Measurements from ENCODE around the gene GPR68.
"Not testable (repeated sequence)": the region's sequence is repeated elsewhere in the genome, so short reads cannot be mapped to it uniquely, and the experiment has no call there.

GPR68 gene

DNA sequence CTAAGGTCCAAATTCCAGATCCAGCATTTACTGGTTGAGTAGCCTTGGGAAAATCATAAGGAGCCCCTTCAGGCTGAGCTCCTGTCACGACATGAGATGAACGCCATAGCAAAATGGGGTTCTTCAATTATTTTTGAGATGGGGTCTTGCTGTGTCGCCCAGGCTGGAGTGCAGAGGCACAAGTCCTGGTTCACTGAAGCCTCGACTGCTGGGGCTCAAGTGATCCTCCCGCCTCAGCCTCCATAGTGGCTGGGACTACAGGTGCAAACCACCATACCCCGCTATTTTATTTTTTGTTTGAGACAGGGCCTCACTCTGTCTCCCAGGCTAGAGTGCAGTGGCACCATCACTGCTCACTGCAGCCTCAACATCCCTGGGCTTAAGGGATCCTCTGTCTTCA, 25.7 kb upstream of the GPR68 start:
- no peak overlapping the region for H3K4me3 ChIP-seq (ENCODE audit: low read depth, low read length)
- no peak for TF ChIP-seq CTCF (IDR thresholded peaks at IDR 0.05; ENCODE audit: low read depth, low read length, missing control alignments)
- DNase-seq (ENCODE audit: low read depth) = no peak

DNA sequence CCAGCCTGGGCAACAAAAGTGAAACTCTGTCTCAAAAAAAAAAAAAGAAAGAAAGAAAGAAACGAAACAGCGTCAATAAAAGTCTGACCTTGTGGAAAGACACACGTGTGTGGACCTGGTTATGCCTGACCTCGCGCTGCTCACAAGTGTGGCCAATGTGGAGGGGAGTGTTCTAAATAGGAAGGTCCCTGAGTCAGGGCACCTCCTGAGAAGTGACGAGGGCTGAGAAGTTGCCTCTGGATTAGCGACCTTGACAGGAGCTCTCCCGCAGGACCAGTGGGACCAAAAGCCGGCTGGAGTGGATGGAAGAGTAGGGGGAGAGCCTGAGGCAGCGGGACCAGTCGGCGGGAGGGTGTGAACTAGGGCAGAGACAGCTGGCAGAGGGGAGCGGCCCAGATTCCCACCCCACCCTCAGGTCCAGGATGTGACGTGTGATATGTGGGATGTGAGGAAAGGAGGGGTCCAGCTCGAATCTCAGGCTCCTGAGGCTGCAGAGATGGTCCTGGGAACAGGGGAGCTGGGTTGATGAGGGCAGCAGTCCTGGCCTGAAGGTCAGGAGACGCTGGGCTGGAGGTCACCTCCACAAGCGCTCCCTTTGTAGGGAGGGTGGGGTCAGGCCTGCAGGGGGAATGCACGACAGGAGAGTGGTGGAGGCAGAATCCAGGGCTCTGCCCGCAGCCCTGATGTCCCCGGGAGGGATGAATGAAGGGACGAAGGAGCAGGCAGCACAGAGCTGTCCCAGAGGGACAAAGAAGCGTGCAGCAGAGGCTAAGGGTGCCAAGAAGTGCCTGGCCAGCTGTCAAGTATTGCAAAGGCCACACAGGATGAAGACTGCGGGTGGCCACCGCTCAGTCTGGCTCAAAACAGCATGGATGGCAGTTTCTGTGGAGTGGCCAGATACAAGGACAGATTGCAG, 24.8 kb upstream of the GPR68 start:
- H3K4me3 ChIP-seq (ENCODE audit: low read depth, low read length) = no peak overlapping the region
- DNase-seq (ENCODE audit: low read depth) = no peak
- no peak for TF ChIP-seq CTCF (IDR thresholded peaks at IDR 0.05; ENCODE audit: low read depth, low read length, missing control alignments)

- TF ChIP-seq CTCF (IDR thresholded peaks at IDR 0.05; ENCODE audit: low read depth, low read length, missing control alignments) = no peak
- H3K4me3 ChIP-seq (ENCODE audit: low read depth, low read length) = no peak overlapping the region
- no peak for DNase-seq (ENCODE audit: low read depth)
Observed at GRCh38 chr14:91267965-91268437, 23.5 kb upstream of the GPR68 start.

DNA sequence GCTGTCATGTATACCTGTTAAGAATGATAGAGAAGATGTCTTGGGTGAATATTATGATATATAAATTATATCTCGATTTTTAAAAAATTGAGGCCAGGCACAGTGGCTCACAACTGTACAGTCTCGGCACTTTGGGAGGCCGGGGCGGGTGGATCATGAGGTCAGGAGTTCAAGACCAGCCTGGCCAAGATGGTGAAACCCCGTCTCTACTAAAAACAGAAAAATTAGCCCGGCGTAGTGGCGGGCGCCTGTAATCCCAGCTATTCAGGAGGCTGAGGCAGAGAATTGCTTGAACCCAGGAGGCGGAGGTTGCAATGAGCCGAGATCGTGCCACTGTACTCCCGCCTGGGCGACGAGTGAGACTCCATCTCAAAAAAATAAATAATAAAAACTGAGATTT, 21.8 kb upstream of the GPR68 start:
- H3K4me3 ChIP-seq (ENCODE audit: low read depth, low read length); DNase-seq (ENCODE audit: low read depth): not testable (repeated sequence)

GRCh38 chr14:91265404-91265803, 20.9 kb upstream of the GPR68 start:
- TF ChIP-seq CTCF (IDR thresholded peaks at IDR 0.05; ENCODE audit: low read depth, low read length, missing control alignments) = no peak
- H3K4me3 ChIP-seq (ENCODE audit: low read depth, low read length) = no peak overlapping the region

GRCh38 chr14:91264151-91265150, 19.9 kb upstream of the GPR68 start:
- no peak for DNase-seq (ENCODE audit: low read depth)
- H3K4me3 ChIP-seq (ENCODE audit: low read depth, low read length) = no peak overlapping the region
- no peak for TF ChIP-seq CTCF (IDR thresholded peaks at IDR 0.05; ENCODE audit: low read depth, low read length, missing control alignments)

More at GRCh38 chr14:91265404-91265803, 20.9 kb upstream of the GPR68 start:
- DNase-seq (ENCODE audit: low read depth) = no peak

- TF ChIP-seq CTCF (IDR thresholded peaks at IDR 0.05; ENCODE audit: low read depth, low read length, missing control alignments) = no peak
- no peak for DNase-seq (ENCODE audit: low read depth)
- H3K4me3 ChIP-seq (ENCODE audit: low read depth, low read length) = no peak overlapping the region
Observed at GRCh38 chr14:91263329-91263728, 18.8 kb upstream of the GPR68 start.

All from GM12864 (cell line).